Astrocyte (in vitro differentiated cells and primary cell): ENCODE data around the gene TOR1AIP1. TPM values are rescaled to one million over a fixed set of nuclear protein-coding genes. Genes with fewer than 3 reads are reported as not detected.

ENCODE experiments used
- DNase-seq: peaks from one replicate; pipeline ENCODE4 v3.0.0-alpha.2; 2010; ENCODE audit warnings: low read depth
- FAIRE-seq: peaks from 2 replicates; lab custom pipeline; 2011; peaks lifted over from hg19 to GRCh38; lab: Jason Lieb, UNC
- H2AFZ ChIP-seq: 2 replicates; pipeline ENCODE4 v1.6.0; 2012; ENCODE audit warnings: low read depth, low read length, inconsistent platforms
- H3K27ac ChIP-seq: 2 replicates; pipeline ENCODE4 v1.5.1; 2011; ENCODE audit warnings: low read depth, low read length, inconsistent platforms
- H3K27me3 ChIP-seq: 2 replicates; pipeline ENCODE4 v1.6.0; 2011; ENCODE audit warnings: low read length, inconsistent platforms; ENCODE audit not compliant: insufficient read depth
- H3K36me3 ChIP-seq: 2 replicates; pipeline ENCODE4 v1.5.1; 2011; ENCODE audit warnings: low read length, inconsistent platforms; ENCODE audit not compliant: insufficient read depth
- H3K4me1 ChIP-seq: 2 replicates; pipeline ENCODE4 v1.5.1; 2011; ENCODE audit warnings: low read length, inconsistent platforms; ENCODE audit not compliant: insufficient read depth
- H3K4me2 ChIP-seq: 2 replicates; pipeline ENCODE4 v1.6.0; 2012; ENCODE audit warnings: low read length, inconsistent platforms
- H3K4me3 ChIP-seq: 2 replicates; pipeline ENCODE4 v1.5.1; 2011; ENCODE audit warnings: low read depth, mild to moderate bottlenecking, low read length, inconsistent platforms; ENCODE audit not compliant: insufficient read depth
- H3K79me2 ChIP-seq: 2 replicates; pipeline ENCODE4 v1.6.0; 2012; ENCODE audit warnings: mild to moderate bottlenecking, low read length, inconsistent platforms; ENCODE audit not compliant: insufficient read depth
- H3K9ac ChIP-seq: 2 replicates; pipeline ENCODE4 v1.6.0; 2012; ENCODE audit warnings: mild to moderate bottlenecking, low read length, inconsistent platforms
- H3K9me3 ChIP-seq: 2 replicates; pipeline ENCODE4 v1.5.1; 2012; ENCODE audit warnings: low read depth, mild to moderate bottlenecking, low read length, inconsistent platforms; ENCODE audit not compliant: insufficient read depth
- H4K20me1 ChIP-seq: 2 replicates; pipeline ENCODE4 v1.6.0; 2012; ENCODE audit warnings: low read length, inconsistent platforms; ENCODE audit not compliant: insufficient read depth
- H3K27ac Mint-ChIP-seq: one replicate; pipeline ENCODE4 v1.8.0; 2021; ENCODE audit warnings: mild to moderate bottlenecking, mixed read lengths; ENCODE audit not compliant: unreplicated experiment
- H3K27me3 Mint-ChIP-seq: one replicate; pipeline ENCODE4 v1.8.0; 2021; ENCODE audit warnings: low read depth, mixed read lengths; ENCODE audit not compliant: unreplicated experiment
- H3K36me3 Mint-ChIP-seq: one replicate; pipeline ENCODE4 v1.8.0; 2021; ENCODE audit warnings: low read depth, mixed read lengths; ENCODE audit not compliant: unreplicated experiment
- H3K4me1 Mint-ChIP-seq: one replicate; pipeline ENCODE4 v1.8.0; 2021; ENCODE audit warnings: low read depth, mixed read lengths; ENCODE audit not compliant: unreplicated experiment
- H3K4me3 Mint-ChIP-seq: one replicate; pipeline ENCODE4 v1.8.0; 2021; ENCODE audit warnings: mild to moderate bottlenecking, moderate library complexity, mixed read lengths; ENCODE audit not compliant: unreplicated experiment
- H3K9me3 Mint-ChIP-seq: one replicate; pipeline ENCODE4 v1.8.0; 2021; ENCODE audit warnings: mild to moderate bottlenecking, mixed read lengths; ENCODE audit not compliant: unreplicated experiment
- CTCF ChIP-seq: IDR thresholded peaks from 2 replicates; pipeline ENCODE4 v1.5.1; 2011; ENCODE audit warnings: low read depth, mild to moderate bottlenecking, inconsistent platforms, low read length, moderate library complexity; ENCODE audit not compliant: insufficient read depth
- EZH2 ChIP-seq: IDR thresholded peaks from 2 replicates; pipeline ENCODE4 v1.6.1; 2012; ENCODE audit warnings: mild to moderate bottlenecking, low read length, inconsistent platforms; ENCODE audit not compliant: insufficient read depth
- total RNA-seq: library from RNA; stranded (reverse); gene quantifications from 2 replicates; pipeline ENCODE4 v1.2.1, GENCODE V29; 2021

TOR1AIP1 gene
- total RNA-seq, 1 donor from 2014 or later = 37.4 TPM

- Histone ChIP-seq H3K27ac (no peak overlapping the region), H3K4me1 (peaks cover 6% of the 10 kb centered on the region), H4K20me1 (no peaks in the 10 kb centered on the region), H3K36me3 (no peaks in the 10 kb centered on the region), H3K9ac (no peak overlapping the region), H3K4me3 (no peak overlapping the region), H2AFZ (no peak overlapping the region), H3K27me3 (peaks cover under 1% of the 10 kb centered on the region), H3K4me2 (no peak overlapping the region), H3K79me2 (no peaks in the 10 kb centered on the region), H3K9me3 (no peaks in the 10 kb centered on the region)
- H3K36me3 Mint-ChIP-seq = no peaks in the 10 kb centered on the region
- no peak overlapping the region for H3K4me3 Mint-ChIP-seq
- TF ChIP-seq EZH2 (no peak), CTCF (no peak)
- no peaks in the 10 kb centered on the region for H3K9me3 Mint-ChIP-seq
- H3K4me1 Mint-ChIP-seq = peaks cover 5% of the 10 kb centered on the region
- DNase-seq = no peak
- no peaks in the 10 kb centered on the region for H3K27me3 Mint-ChIP-seq
- FAIRE-seq = no peak
- no peak overlapping the region for H3K27ac Mint-ChIP-seq
Measured at GRCh38 chr1:179929955-179930798, 48.1 kb downstream of the TOR1AIP1 start.

- H3K79me2 ChIP-seq = no peaks in the 10 kb centered on the region
- no peak overlapping the region for H3K27ac ChIP-seq
- Mint-ChIP-seq H3K36me3 (no peaks in the 10 kb centered on the region), H3K4me1 (peaks cover 5% of the 10 kb centered on the region), H3K4me3 (no peak overlapping the region), H3K27ac (no peak overlapping the region), H3K9me3 (no peaks in the 10 kb centered on the region), H3K27me3 (no peaks in the 10 kb centered on the region)
- FAIRE-seq (no peak), DNase-seq (peak; percentile 15)
- H3K4me2 ChIP-seq = no peak overlapping the region
- no peaks in the 10 kb centered on the region for H3K36me3 ChIP-seq
- H3K4me1 ChIP-seq = peaks cover 6% of the 10 kb centered on the region
- no peaks in the 10 kb centered on the region for H3K9me3 ChIP-seq
- no peak overlapping the region for H2AFZ ChIP-seq
- peaks cover 2% of the 10 kb centered on the region for H3K27me3 ChIP-seq
- TF ChIP-seq CTCF (no peak), EZH2 (no peak)
- no peaks in the 10 kb centered on the region for H4K20me1 ChIP-seq
- no peak overlapping the region for H3K9ac ChIP-seq
- no peak overlapping the region for H3K4me3 ChIP-seq
Measured at GRCh38 chr1:179930867-179931266, 48.8 kb downstream of the TOR1AIP1 start.

- DNase-seq = no peak
- Histone ChIP-seq H3K4me3 (no peak overlapping the region), H3K79me2 (no peaks in the 10 kb centered on the region), H3K4me2 (no peak overlapping the region), H3K9me3 (no peaks in the 10 kb centered on the region), H3K36me3 (no peaks in the 10 kb centered on the region), H4K20me1 (no peaks in the 10 kb centered on the region), H3K9ac (no peak overlapping the region), H3K27ac (no peak overlapping the region), H3K4me1 (peaks cover 3% of the 10 kb centered on the region), H2AFZ (no peak overlapping the region), H3K27me3 (peaks cover 2% of the 10 kb centered on the region)
- Mint-ChIP-seq H3K27me3 (no peaks in the 10 kb centered on the region), H3K9me3 (no peaks in the 10 kb centered on the region), H3K4me3 (no peak overlapping the region), H3K36me3 (no peaks in the 10 kb centered on the region), H3K4me1 (peaks cover 5% of the 10 kb centered on the region), H3K27ac (no peak overlapping the region)
- FAIRE-seq = no peak
- TF ChIP-seq CTCF (no peak), EZH2 (no peak)
Measured at GRCh38 chr1:179933219-179933618, 51.1 kb downstream of the TOR1AIP1 start.
